ENCODE results near the gene APLNR. TPM values are rescaled to one million over a fixed set of nuclear protein-coding genes. Genes with fewer than 3 reads are reported as not detected.

The APLNR gene
- total RNA-seq, 4 donors from 2014 or later, result 0.82 to 1.7 (median 1.1) TPM

GRCh38 chr11:57214494-57214893, 22.6 kb downstream of the APLNR start:
- no peak for TF ChIP-seq CTCF (IDR thresholded peaks at IDR 0.05; ENCODE audit: low read depth)

GRCh38 chr11:57214098-57214417, 23.0 kb downstream of the APLNR start:
- no peak for TF ChIP-seq CTCF (IDR thresholded peaks at IDR 0.05; ENCODE audit: low read depth)

- TF ChIP-seq CTCF (IDR thresholded peaks at IDR 0.05; ENCODE audit: low read depth), result no peak
Measured at GRCh38 chr11:57213342-57214097, 23.5 kb downstream of the APLNR start.

- TF ChIP-seq CTCF (IDR thresholded peaks at IDR 0.05; ENCODE audit: low read depth), result no peak
Measured at GRCh38 chr11:57210781-57211180, 26.3 kb downstream of the APLNR start.

GRCh38 chr11:57207168-57207567, 29.9 kb downstream of the APLNR start:
- TF ChIP-seq CTCF (IDR thresholded peaks at IDR 0.05; ENCODE audit: low read depth), result no peak

GRCh38 chr11:57205041-57205641, 31.9 kb downstream of the APLNR start:
- TF ChIP-seq CTCF (IDR thresholded peaks at IDR 0.05; ENCODE audit: low read depth), result no peak

- no peak for TF ChIP-seq CTCF (IDR thresholded peaks at IDR 0.05; ENCODE audit: low read depth)
Measured at GRCh38 chr11:57203882-57204480, 33.1 kb downstream of the APLNR start.

Data from subcutaneous adipose tissue (tissue), 4 donors.